ENCODE data around the gene ARHGAP40. TPM values are rescaled to one million over a fixed set of nuclear protein-coding genes. Genes with fewer than 3 reads are reported as not detected.

Gene ARHGAP40
- total and polyA plus RNA-seq, 2 experiments from 2014 or later = not detected

DNA sequence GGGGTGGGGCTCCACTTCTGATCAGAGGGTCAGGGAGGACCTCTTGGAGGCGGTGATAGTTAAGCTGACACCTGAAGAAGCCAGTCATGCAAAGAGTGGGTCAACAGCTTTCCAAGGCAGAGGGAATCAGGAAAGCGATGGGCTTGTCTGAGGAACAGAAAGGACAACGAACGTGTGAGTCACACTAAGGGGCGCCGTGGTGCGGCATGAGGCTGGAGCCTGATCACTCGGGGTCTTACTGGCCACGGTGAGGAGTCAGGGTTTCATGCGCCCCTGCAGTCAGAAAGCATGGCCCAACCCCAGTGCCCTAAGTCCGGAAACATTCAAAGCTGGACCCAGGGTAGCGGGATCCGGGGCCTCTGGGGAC is 72.1 kb downstream of the ARHGAP40 start:
- Histone ChIP-seq H3K36me3 (no peaks in the 10 kb centered on the region), H3K4me1 (ENCODE audit: low read depth) (peaks cover 4% of the 10 kb centered on the region), H3K27me3 (peaks cover 21% of the 10 kb centered on the region), H3K27ac (no peak overlapping the region), H3K4me3 (peak overlapping the region; percentile 63), H3K9me3 (ENCODE audit: low read depth) (no peaks in the 10 kb centered on the region)
- peak; percentile 15 to 20 for DNase-seq (ENCODE audit: low read depth in 1 of 2, low spot score in 1 of 2)
- TF ChIP-seq, protein P1, sequence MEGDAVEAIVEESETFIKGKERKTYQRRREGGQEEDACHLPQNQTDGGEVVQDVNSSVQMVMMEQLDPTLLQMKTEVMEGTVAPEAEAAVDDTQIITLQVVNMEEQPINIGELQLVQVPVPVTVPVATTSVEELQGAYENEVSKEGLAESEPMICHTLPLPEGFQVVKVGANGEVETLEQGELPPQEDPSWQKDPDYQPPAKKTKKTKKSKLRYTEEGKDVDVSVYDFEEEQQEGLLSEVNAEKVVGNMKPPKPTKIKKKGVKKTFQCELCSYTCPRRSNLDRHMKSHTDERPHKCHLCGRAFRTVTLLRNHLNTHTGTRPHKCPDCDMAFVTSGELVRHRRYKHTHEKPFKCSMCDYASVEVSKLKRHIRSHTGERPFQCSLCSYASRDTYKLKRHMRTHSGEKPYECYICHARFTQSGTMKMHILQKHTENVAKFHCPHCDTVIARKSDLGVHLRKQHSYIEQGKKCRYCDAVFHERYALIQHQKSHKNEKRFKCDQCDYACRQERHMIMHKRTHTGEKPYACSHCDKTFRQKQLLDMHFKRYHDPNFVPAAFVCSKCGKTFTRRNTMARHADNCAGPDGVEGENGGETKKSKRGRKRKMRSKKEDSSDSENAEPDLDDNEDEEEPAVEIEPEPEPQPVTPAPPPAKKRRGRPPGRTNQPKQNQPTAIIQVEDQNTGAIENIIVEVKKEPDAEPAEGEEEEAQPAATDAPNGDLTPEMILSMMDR (IDR thresholded peaks at IDR 0.05; ENCODE audit: low read depth, low read length) = no peak

DNA sequence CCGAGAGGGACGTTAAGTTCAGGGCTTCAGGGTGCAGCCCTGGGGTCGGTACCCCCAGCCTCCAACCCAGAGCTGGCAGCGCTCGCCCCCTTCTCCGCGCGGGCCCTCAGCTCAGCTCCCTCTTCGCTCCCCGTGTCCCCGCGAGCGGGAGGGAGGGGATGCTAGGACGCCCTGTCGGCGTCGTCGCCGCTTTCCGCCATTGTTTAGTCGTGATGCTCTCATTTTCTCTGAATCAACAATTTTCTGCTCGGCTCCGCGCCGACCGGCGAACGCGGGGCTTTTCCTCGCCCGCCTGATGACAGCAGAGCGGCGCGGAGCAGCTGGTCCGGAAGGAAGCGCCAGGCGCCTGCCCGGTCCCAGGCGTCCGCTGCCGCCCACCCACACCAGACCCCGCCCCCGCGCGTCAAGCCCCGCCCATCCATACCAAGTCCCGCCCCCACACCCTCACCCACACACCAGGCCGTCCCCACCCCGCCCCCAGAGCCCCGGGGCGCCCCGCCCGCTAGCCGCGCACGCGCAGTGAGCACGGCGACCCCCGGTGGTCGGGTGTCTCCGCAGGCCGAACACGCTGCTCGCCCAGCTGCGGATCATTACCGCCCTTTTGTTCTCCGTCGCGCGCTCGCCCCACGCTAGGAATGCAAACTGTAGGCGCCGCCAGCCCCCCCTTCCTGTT is 72.6 kb downstream of the ARHGAP40 start:
- peaks cover 21% of the 10 kb centered on the region for H3K27me3 ChIP-seq
- H3K36me3 ChIP-seq = no peaks in the 10 kb centered on the region
- peak; percentile 75 to 87 for DNase-seq (ENCODE audit: low read depth in 1 of 2, low spot score in 1 of 2)
- H3K27ac ChIP-seq = no peak overlapping the region
- H3K4me1 ChIP-seq (ENCODE audit: low read depth) = peaks cover 4% of the 10 kb centered on the region
- peak overlapping the region; percentile 63 for H3K4me3 ChIP-seq
- H3K9me3 ChIP-seq (ENCODE audit: low read depth) = no peaks in the 10 kb centered on the region
- TF ChIP-seq, protein P1 (IDR thresholded peaks at IDR 0.05; ENCODE audit: low read depth, low read length) = no peak

DNA sequence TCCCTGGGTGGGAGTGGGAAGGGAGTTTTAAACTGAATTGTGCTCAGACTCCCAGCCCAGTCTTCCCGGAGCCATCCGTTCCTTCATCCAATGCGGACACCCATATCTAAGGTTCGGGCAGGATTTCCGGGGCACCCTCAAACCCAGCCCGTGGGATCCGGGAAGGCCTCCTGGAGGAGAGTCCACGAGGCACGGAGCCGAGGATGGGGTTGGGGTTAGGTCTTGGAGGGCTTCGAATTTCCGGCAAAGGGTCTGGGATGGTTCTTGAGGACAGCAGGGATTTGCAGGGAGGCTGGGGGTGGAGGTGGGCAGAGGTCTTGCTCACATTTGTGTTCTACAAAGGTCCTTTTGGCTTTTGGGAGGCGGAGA is 73.1 kb downstream of the ARHGAP40 start:
- DNase-seq (ENCODE audit: low read depth in 1 of 2, low spot score in 1 of 2) = no peak
- H3K27ac ChIP-seq = no peak overlapping the region
- no peaks in the 10 kb centered on the region for H3K36me3 ChIP-seq
- H3K9me3 ChIP-seq (ENCODE audit: low read depth) = no peaks in the 10 kb centered on the region
- peaks cover 4% of the 10 kb centered on the region for H3K4me1 ChIP-seq (ENCODE audit: low read depth)
- peak overlapping the region; percentile 63 for H3K4me3 ChIP-seq
- H3K27me3 ChIP-seq = peaks cover 21% of the 10 kb centered on the region
- TF ChIP-seq, protein P1 (IDR thresholded peaks at IDR 0.05; ENCODE audit: low read depth, low read length) = no peak

DNA sequence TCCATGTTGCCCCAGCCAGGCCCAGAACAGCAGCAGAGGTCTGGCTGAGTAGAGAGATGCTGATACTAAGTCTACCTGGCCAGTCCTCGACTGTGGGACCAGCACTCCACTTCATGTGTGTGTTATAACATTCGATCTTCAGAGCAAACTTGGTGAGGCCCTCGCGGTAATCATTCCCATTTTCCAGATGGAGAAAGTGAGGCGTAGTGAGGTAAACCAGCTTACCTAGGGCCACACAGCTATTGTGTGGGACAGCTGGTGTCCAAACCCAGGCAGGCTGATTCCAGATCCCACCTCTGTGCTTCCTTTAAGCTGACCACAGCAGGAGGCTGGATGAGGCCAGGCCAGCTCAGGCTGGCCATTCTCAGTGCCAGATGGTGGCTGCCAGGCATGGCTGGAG is 75.0 kb downstream of the ARHGAP40 start:
- no peak for DNase-seq (ENCODE audit: low read depth in 1 of 2, low spot score in 1 of 2)
- peaks cover 4% of the 10 kb centered on the region for H3K4me1 ChIP-seq (ENCODE audit: low read depth)
- H3K4me3 ChIP-seq = no peak overlapping the region
- H3K27me3 ChIP-seq = peaks cover 21% of the 10 kb centered on the region
- no peaks in the 10 kb centered on the region for H3K36me3 ChIP-seq
- H3K9me3 ChIP-seq (ENCODE audit: low read depth) = no peaks in the 10 kb centered on the region
- no peak overlapping the region for H3K27ac ChIP-seq
- TF ChIP-seq, protein P1 (IDR thresholded peaks at IDR 0.05; ENCODE audit: low read depth, low read length) = no peak

DNA sequence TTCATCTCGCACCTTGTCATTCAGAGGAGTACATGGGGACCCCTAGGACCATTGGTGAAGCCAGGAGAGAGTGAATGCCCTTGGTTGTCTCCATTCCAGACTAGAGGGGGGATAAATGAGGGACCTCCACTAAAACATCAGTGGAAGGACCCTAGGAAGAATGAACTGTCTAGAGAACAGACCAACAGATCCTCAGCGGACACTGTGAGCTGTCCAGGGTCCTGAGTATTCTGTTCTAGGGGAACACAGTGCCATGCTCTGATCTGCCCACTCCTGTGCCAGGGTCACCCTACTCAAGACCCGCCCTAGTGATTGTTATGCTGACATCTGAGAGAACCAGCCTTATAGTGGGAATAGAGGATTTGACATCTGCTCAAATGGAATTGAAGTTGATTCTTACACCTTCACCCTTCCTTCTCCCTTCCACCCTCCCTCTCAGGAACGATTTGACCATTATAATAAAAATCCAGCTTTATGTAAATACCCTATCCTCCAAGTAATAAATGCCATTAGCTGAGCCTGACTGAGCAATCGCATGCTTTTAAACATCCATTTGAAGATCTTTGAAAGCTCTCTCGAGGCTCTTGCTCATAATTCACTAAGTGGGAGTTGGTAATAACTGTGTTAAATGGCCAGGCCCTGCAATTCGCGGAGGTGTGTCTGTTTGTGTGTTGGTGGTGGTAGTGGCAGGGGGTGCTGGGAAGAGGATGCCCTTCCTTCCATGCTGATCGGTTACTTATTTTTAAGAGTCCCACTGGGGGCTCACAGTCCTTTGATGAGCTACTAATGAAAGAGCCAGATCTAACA is 79.1 kb downstream of the ARHGAP40 start:
- H3K36me3 ChIP-seq = no peaks in the 10 kb centered on the region
- TF ChIP-seq, protein P1 (IDR thresholded peaks at IDR 0.05; ENCODE audit: low read depth, low read length) = no peak
- H3K9me3 ChIP-seq (ENCODE audit: low read depth) = no peaks in the 10 kb centered on the region
- DNase-seq (ENCODE audit: low read depth in 1 of 2, low spot score in 1 of 2) = peak; percentile 48 to 88
- H3K27me3 ChIP-seq = peaks cover 35% of the 10 kb centered on the region
- H3K4me1 ChIP-seq (ENCODE audit: low read depth) = no peaks in the 10 kb centered on the region
- no peak overlapping the region for H3K4me3 ChIP-seq
- H3K27ac ChIP-seq = no peak overlapping the region
